ENCODE data around the gene JADE1. TPM values are rescaled to one million over a fixed set of nuclear protein-coding genes. Genes with fewer than 3 reads are reported as not detected.

Gene JADE1
- total RNA-seq, 2 experiments from 2014 or later, result 57.1 to 58.4 TPM

- Mint-ChIP-seq H3K27ac (no peak overlapping the region), H3K4me3 (peak overlapping the region; percentile 7), H3K4me1 (ENCODE audit: low read depth) (peaks cover 80% of the 10 kb centered on the region), H3K27me3 (no peaks in the 10 kb centered on the region), H3K9me3 (no peaks in the 10 kb centered on the region), H3K36me3 (ENCODE audit: low read depth) (peaks cover 44% of the 10 kb centered on the region)
- H3K4me3 ChIP-seq (ENCODE audit: low read length), result no peak overlapping the region
- H3K36me3 ChIP-seq (ENCODE audit: insufficient read depth, low read length), result peaks cover 12% of the 10 kb centered on the region
- no peak for DNase-seq
- no peaks in the 10 kb centered on the region for H3K27me3 ChIP-seq (ENCODE audit: control insufficient read depth in 1 of 2, insufficient read depth in 2 of 2, low read length in 2 of 2)
- peaks cover 21% of the 10 kb centered on the region for H3K4me1 ChIP-seq (ENCODE audit: insufficient read depth, low read length)
- intact Hi-C loops (cut with DNase I, micrococcal nuclease), result loop anchor here in 1 of 2 experiments (10.0 kb wide), 1 partner anchor 854 kb away; the partner anchor contains the start of genes ABHD18 and MFSD8
- H3K9me3 ChIP-seq (ENCODE audit: control insufficient read depth in 1 of 2, insufficient read depth in 1 of 2, low read length in 2 of 2), result no peaks in the 10 kb centered on the region
- CTCF ChIA-PET, result interaction anchor here (1.2 kb wide), 1 partner anchor 10 kb away, joined by 3 read pairs; no protein-coding TSS in a partner anchor
- no peak overlapping the region for H3K27ac ChIP-seq (ENCODE audit: low read depth in 1 of 2, low read length in 2 of 2)
- no peak for ATAC-seq (ENCODE audit: poor library complexity)
- POLR2A ChIA-PET, result no interaction called here
- TF ChIP-seq CTCF (IDR thresholded peaks at IDR 0.05), result no peak
Observed at GRCh38 chr4:128818442-128818841, 8.9 kb downstream of the JADE1 start.

GRCh38 chr4:128819082-128819742 is 9.7 kb downstream of the JADE1 start:
- Mint-ChIP-seq H3K4me3 (peak overlapping the region; percentile 20), H3K4me1 (ENCODE audit: low read depth) (peaks cover 78% of the 10 kb centered on the region), H3K36me3 (ENCODE audit: low read depth) (peaks cover 44% of the 10 kb centered on the region), H3K27ac (peak overlapping the region; percentile 27), H3K9me3 (no peaks in the 10 kb centered on the region), H3K27me3 (no peaks in the 10 kb centered on the region)
- DNase-seq (no peak), ATAC-seq (ENCODE audit: poor library complexity) (no peak)
- Histone ChIP-seq H3K36me3 (ENCODE audit: insufficient read depth, low read length) (peaks cover 12% of the 10 kb centered on the region), H3K9me3 (ENCODE audit: control insufficient read depth in 1 of 2, insufficient read depth in 1 of 2, low read length in 2 of 2) (no peaks in the 10 kb centered on the region), H3K27me3 (ENCODE audit: control insufficient read depth in 1 of 2, insufficient read depth in 2 of 2, low read length in 2 of 2) (no peaks in the 10 kb centered on the region), H3K27ac (ENCODE audit: low read depth in 1 of 2, low read length in 2 of 2) (no peak overlapping the region), H3K4me3 (ENCODE audit: low read length) (no peak overlapping the region), H3K4me1 (ENCODE audit: insufficient read depth, low read length) (peaks cover 21% of the 10 kb centered on the region)
- intact Hi-C loops (cut with DNase I, micrococcal nuclease), result loop anchor here in 1 of 2 experiments (10.0 kb wide), 1 partner anchor 854 kb away; the partner anchor contains the start of genes ABHD18 and MFSD8
- CTCF ChIA-PET, result interaction anchor here (1.2 kb wide), 1 partner anchor 9 kb away, joined by 3 read pairs; no protein-coding TSS in a partner anchor
- TF ChIP-seq CTCF (IDR thresholded peaks at IDR 0.05), result no peak
- POLR2A ChIA-PET, result no interaction called here

- Mint-ChIP-seq H3K27ac (no peak overlapping the region), H3K4me3 (no peak overlapping the region), H3K36me3 (ENCODE audit: low read depth) (peaks cover 49% of the 10 kb centered on the region), H3K9me3 (no peaks in the 10 kb centered on the region), H3K27me3 (no peaks in the 10 kb centered on the region), H3K4me1 (ENCODE audit: low read depth) (peaks cover 87% of the 10 kb centered on the region)
- POLR2A ChIA-PET, result interaction anchor here (1.2 kb wide), 1 partner anchor 8 kb away, joined by 7 read pairs; no protein-coding TSS in a partner anchor
- Histone ChIP-seq H3K27ac (ENCODE audit: low read depth in 1 of 2, low read length in 2 of 2) (no peak overlapping the region), H3K4me3 (ENCODE audit: low read length) (no peak overlapping the region), H3K9me3 (ENCODE audit: control insufficient read depth in 1 of 2, insufficient read depth in 1 of 2, low read length in 2 of 2) (no peaks in the 10 kb centered on the region), H3K4me1 (ENCODE audit: insufficient read depth, low read length) (peaks cover 30% of the 10 kb centered on the region), H3K36me3 (ENCODE audit: insufficient read depth, low read length) (peaks cover 12% of the 10 kb centered on the region), H3K27me3 (ENCODE audit: control insufficient read depth in 1 of 2, insufficient read depth in 2 of 2, low read length in 2 of 2) (no peaks in the 10 kb centered on the region)
- CTCF ChIA-PET, result interaction anchor here (0.6 kb wide), 1 partner anchor 9 kb away, joined by 4 read pairs; no protein-coding TSS in a partner anchor
- no peak for TF ChIP-seq CTCF (IDR thresholded peaks at IDR 0.05)
- intact Hi-C loops (cut with DNase I, micrococcal nuclease), result no loop called here
- no peak for DNase-seq
- ATAC-seq (ENCODE audit: poor library complexity), result no peak
Observed at GRCh38 chr4:128820671-128821070, 11.2 kb downstream of the JADE1 start.
